Measurements from ENCODE around the gene ACVR1. TPM values are rescaled to one million over a fixed set of nuclear protein-coding genes. Genes with fewer than 3 reads are reported as not detected.
A peak's percentile ranks its signal among the peaks of the same experiment; 100 is the strongest.

Gene ACVR1
- total and polyA plus RNA-seq, 9 of the 15 experiments (the other 6 are each of a cell fraction or from before 2014, with no cell fraction given) = 3.8 to 14.3 (median 6.9) TPM

DNA sequence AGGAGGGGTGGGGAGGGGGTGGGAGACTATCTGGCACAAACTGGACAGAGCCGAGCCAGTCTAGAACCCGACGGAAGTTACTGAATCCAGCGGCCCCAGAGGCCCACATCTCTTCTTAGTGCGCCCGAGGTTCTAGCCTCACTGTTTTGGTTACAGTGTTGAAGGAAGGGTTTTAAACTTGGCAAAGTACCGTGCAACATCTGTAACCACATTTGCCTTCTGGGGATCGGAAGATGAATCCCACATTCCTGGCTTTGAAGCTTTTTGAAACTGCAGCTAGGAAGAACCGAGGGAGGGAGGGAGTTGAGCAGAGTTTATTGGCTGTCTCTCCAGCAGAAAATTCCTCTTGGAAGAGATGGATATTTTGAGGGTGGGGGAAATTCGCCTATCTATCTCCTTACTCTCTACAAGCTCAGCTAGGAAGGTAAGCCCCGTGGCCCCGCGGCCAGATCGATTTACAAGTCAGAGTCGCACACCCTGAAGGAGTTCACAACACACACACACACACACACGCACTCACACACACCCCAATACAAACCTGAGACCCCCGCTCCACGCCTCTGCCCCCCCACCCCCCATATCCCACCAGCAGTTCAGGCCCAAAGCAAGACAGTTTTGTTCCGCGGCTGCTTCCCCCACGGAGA lies 1.0 kb downstream of the ACVR1 start (continued):
- TF ChIP-seq YY1 (IDR thresholded peaks at IDR 0.05; ENCODE audit: borderline replicate concordance in 1 of 3, control insufficient read depth in 1 of 3, extremely low read depth in 1 of 3, insufficient read depth in 3 of 3, insufficient read length in 1 of 3, insufficient replicate concordance in 2 of 3, low read depth in 1 of 3, low read length in 2 of 3) (no peak), TEAD4 (IDR thresholded peaks at IDR 0.05; ENCODE audit: low read length) (peak; percentile 41; the same call in 1 of the 2 replicates), TEAD4 (CRISPR knock-in tag; IDR thresholded peaks at IDR 0.05; ENCODE audit: borderline replicate concordance) (no peak), FOXM1 (IDR thresholded peaks at IDR 0.05; ENCODE audit: low read depth) (no peak), FOXM1 (CRISPR knock-in tag; IDR thresholded peaks at IDR 0.05; ENCODE audit: low read depth) (no peak), FOSL1 (tag; conservative IDR thresholded peaks at IDR 0.05) (no peak), SRSF1 (IDR thresholded peaks at IDR 0.05; ENCODE audit: low read depth, low read length) (no peak), KLF6 (CRISPR knock-in tag; IDR thresholded peaks at IDR 0.05; ENCODE audit: borderline replicate concordance) (no peak), PYGO2 (tag; IDR thresholded peaks at IDR 0.05) (no peak), POLR3A (IDR thresholded peaks at IDR 0.05; ENCODE audit: borderline replicate concordance, extremely low read depth, insufficient read depth, insufficient read length) (no peak), MTA2 (IDR thresholded peaks at IDR 0.05; ENCODE audit: low read depth) (no peak), TAF1 (IDR thresholded peaks at IDR 0.05; ENCODE audit: control insufficient read depth, extremely low read depth, insufficient read depth, low read length, severe bottlenecking) (no peak), SP1 (CRISPR knock-in tag; IDR thresholded peaks at IDR 0.05) (no peak), ZBTB1 (CRISPR knock-in tag; IDR thresholded peaks at IDR 0.05; ENCODE audit: borderline replicate concordance, low read depth) (no peak), ZNF217 (CRISPR knock-in tag; IDR thresholded peaks at IDR 0.05) (no peak), GABPB1 (CRISPR knock-in tag; IDR thresholded peaks at IDR 0.05) (peak; percentile 65; the same call in 1 of the 2 replicates), IRF2 (CRISPR knock-in tag; IDR thresholded peaks at IDR 0.05) (no peak), ZFX (CRISPR knock-in tag; IDR thresholded peaks at IDR 0.05) (peak; percentile 46; the same call in 1 of the 2 replicates), PHB2 (IDR thresholded peaks at IDR 0.05; ENCODE audit: low read depth) (no peak)
- TF ChIP-seq, protein P1, sequence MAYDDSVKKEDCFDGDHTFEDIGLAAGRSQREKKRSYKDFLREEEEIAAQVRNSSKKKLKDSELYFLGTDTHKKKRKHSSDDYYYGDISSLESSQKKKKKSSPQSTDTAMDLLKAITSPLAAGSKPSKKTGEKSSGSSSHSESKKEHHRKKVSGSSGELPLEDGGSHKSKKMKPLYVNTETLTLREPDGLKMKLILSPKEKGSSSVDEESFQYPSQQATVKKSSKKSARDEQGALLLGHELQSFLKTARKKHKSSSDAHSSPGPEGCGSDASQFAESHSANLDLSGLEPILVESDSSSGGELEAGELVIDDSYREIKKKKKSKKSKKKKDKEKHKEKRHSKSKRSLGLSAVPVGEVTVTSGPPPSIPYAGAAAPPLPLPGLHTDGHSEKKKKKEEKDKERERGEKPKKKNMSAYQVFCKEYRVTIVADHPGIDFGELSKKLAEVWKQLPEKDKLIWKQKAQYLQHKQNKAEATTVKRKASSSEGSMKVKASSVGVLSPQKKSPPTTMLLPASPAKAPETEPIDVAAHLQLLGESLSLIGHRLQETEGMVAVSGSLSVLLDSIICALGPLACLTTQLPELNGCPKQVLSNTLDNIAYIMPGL (CRISPR knock-in tag; IDR thresholded peaks at IDR 0.05) = no peak
- TF ChIP-seq, protein P2, sequence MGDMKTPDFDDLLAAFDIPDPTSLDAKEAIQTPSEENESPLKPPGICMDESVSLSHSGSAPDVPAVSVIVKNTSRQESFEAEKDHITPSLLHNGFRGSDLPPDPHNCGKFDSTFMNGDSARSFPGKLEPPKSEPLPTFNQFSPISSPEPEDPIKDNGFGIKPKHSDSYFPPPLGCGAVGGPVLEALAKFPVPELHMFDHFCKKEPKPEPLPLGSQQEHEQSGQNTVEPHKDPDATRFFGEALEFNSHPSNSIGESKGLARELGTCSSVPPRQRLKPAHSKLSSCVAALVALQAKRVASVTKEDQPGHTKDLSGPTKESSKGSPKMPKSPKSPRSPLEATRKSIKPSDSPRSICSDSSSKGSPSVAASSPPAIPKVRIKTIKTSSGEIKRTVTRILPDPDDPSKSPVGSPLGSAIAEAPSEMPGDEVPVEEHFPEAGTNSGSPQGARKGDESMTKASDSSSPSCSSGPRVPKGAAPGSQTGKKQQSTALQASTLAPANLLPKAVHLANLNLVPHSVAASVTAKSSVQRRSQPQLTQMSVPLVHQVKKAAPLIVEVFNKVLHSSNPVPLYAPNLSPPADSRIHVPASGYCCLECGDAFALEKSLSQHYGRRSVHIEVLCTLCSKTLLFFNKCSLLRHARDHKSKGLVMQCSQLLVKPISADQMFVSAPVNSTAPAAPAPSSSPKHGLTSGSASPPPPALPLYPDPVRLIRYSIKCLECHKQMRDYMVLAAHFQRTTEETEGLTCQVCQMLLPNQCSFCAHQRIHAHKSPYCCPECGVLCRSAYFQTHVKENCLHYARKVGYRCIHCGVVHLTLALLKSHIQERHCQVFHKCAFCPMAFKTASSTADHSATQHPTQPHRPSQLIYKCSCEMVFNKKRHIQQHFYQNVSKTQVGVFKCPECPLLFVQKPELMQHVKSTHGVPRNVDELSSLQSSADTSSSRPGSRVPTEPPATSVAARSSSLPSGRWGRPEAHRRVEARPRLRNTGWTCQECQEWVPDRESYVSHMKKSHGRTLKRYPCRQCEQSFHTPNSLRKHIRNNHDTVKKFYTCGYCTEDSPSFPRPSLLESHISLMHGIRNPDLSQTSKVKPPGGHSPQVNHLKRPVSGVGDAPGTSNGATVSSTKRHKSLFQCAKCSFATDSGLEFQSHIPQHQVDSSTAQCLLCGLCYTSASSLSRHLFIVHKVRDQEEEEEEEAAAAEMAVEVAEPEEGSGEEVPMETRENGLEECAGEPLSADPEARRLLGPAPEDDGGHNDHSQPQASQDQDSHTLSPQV (IDR thresholded peaks at IDR 0.05) = no peak

Data from K562 (cell line).